Measurements from ENCODE around the gene WDR43. TPM values are rescaled to one million over a fixed set of nuclear protein-coding genes. Genes with fewer than 3 reads are reported as not detected.

WDR43 gene
- total RNA-seq, 4 donors from 2014 or later = 25.3 to 43.7 (median 30.4) TPM

- no peaks in the 10 kb centered on the region for H3K27me3 ChIP-seq
- DNase-seq = no peak
- H3K4me1 ChIP-seq = peaks cover 0 to 34% of the 10 kb centered on the region in 2 donors
- H3K36me3 ChIP-seq = no peaks in the 10 kb centered on the region
- H3K9me3 ChIP-seq = no peaks in the 10 kb centered on the region
- 76 to 81% methylated on average over 3 of the region's 3 CpGs for WGBS, 2 donors
- intact Hi-C loops (cut with DNase I) = no loop called here
- H3K27ac ChIP-seq = no peak overlapping the region
- no peak for TF ChIP-seq POLR2A (IDR thresholded peaks at IDR 0.05)
- TF ChIP-seq CTCF (IDR thresholded peaks at IDR 0.05) = no peak
- no peak overlapping the region for H3K4me3 ChIP-seq (replicated peaks in 1 of 3)
Observed at GRCh38 chr2:28980368-28981015, 86.0 kb downstream of the WDR43 start.

- H3K4me1 ChIP-seq = peaks cover 0 to 34% of the 10 kb centered on the region in 2 donors
- TF ChIP-seq CTCF (IDR thresholded peaks at IDR 0.05) (no peak), POLR2A (IDR thresholded peaks at IDR 0.05) (no peak)
- no peak within 1 kb of the TSS for H3K4me3 ChIP-seq (replicated peaks in 1 of 3)
- intact Hi-C loops (cut with DNase I) = no loop called here
- H3K36me3 ChIP-seq = no peaks in the 10 kb centered on the region
- H3K27ac ChIP-seq = no peak within 1 kb of the TSS
- H3K27me3 ChIP-seq = no peaks in the 10 kb centered on the region
- 40% methylated on average over 1 of the region's 10 CpGs; no CpG with 5 or more reads in 1 of the 2 donors for WGBS, 2 donors
- no peaks in the 10 kb centered on the region for H3K9me3 ChIP-seq
- peak; percentile 78 to 80 for DNase-seq
Observed at GRCh38 chr2:28981016-28981441, 86.6 kb downstream of the WDR43 start, which contains the start of gene TOGARAM2. TSS of gene TOGARAM2 (plus strand) at chr2:28981298. CDS start at chr2:28994835, 13,537 bp downstream.

DNA sequence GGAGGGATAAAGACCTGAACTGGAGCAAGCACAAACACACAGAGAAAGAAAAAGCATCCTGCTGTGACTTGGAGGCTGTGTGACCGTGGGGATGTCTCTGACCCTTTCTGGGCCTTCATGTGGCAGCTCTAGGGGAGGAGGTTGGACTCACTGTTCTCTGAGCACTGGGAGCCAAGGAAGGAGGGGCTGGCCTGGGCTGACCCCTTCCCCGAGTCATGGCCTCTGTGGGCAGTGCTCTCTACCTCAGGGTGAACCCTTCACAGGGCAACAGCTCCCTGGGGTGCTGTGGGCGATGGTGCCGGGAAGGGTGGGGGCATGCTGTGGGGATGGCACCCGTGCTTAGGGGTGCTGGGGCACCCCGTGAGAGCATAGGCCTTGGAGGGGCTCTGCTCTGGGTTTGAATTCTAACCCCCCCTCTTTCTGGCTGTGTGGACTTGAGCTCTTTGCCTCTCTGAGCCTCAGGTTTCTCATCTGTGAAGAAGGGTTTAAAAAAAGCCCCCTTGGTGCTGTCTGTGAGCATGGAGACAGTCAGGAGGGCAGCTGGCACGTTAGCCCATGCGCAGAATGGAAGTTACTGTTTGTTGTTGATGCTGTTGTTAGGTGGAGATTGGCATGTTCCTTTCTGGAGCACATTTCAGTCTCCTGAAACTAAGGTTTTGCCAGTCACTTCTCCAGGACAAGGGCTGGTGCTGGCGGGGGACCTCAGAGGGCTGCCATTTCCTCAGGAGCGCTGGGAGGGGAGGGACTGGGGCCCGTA lies 87.3 kb downstream of the WDR43 start:
- no peaks in the 10 kb centered on the region for H3K9me3 ChIP-seq

GRCh38 chr2:28982381-28982950 lies 88.0 kb downstream of the WDR43 start:
- H3K4me3 ChIP-seq (replicated peaks in 1 of 3) = no peak overlapping the region
- WGBS, 2 donors = 91 to 92% methylated on average over 4 to 7 of the region's 8 CpGs
- no peaks in the 10 kb centered on the region for H3K36me3 ChIP-seq
- no peaks in the 10 kb centered on the region for H3K27me3 ChIP-seq
- H3K4me1 ChIP-seq = peaks cover 0 to 34% of the 10 kb centered on the region in 2 donors
- H3K9me3 ChIP-seq = no peaks in the 10 kb centered on the region
- TF ChIP-seq CTCF (IDR thresholded peaks at IDR 0.05) (no peak), POLR2A (IDR thresholded peaks at IDR 0.05) (no peak)
- no peak for DNase-seq
- intact Hi-C loops (cut with DNase I) = no loop called here
- no peak overlapping the region for H3K27ac ChIP-seq

More for the DNA sequence above, 87.3 kb downstream of the WDR43 start:
- DNase-seq = no peak
- H3K27ac ChIP-seq = no peak overlapping the region
- TF ChIP-seq POLR2A (IDR thresholded peaks at IDR 0.05) (no peak), CTCF (IDR thresholded peaks at IDR 0.05) (no peak)
- no peak overlapping the region for H3K4me3 ChIP-seq (replicated peaks in 1 of 3)
- no peaks in the 10 kb centered on the region for H3K36me3 ChIP-seq
- peaks cover 0 to 34% of the 10 kb centered on the region in 2 donors for H3K4me1 ChIP-seq
- 69 to 90% methylated on average over 8 of the region's 11 CpGs for WGBS, 2 donors
- no peaks in the 10 kb centered on the region for H3K27me3 ChIP-seq
- intact Hi-C loops (cut with DNase I) = no loop called here

Data from thyroid gland (tissue), 4 donors.